G401 (cell line): Measurements from ENCODE around the gene MASP1. TPM values are rescaled to one million over a fixed set of nuclear protein-coding genes. Genes with fewer than 3 reads are reported as not detected.
A peak's percentile ranks its signal among the peaks of the same experiment; 100 is the strongest.

Source experiments
- DNase-seq: peaks from one replicate; pipeline ENCODE4 v3.0.0-alpha.2; 2015; ENCODE audit warnings: low spot score
- in situ Hi-C: cut with HindIII; loops from 2 replicates; pipeline ENCODE4 v1.10.0; 2016; ENCODE audit warnings: low sequenced_read_pairs, mixed read lengths
- total RNA-seq: library from RNA; depleted of rRNA; stranded (reverse); fragments of >200 nt; shearing (Covaris generic); gene quantifications from 2 replicates; pipeline ENCODE4 v1.2.3, GENCODE V29; 2014; rRNA removed

MASP1 gene
- not detected in 2 replicates for total RNA-seq

- in situ Hi-C loops = no loop called here
- peak; percentile 8 for DNase-seq
These were observed at the start of gene MASP1 for GRCh38 chr3:187291512-187292132. MASP1 (minus strand) TSS chr3:187291737; CDS start chr3:187291632, 105 bp downstream.

GRCh38 chr3:187340578-187340977 lies 49.0 kb upstream of the MASP1 start:
- in situ Hi-C loops = loop anchor here (25.0 kb wide), 1 partner anchor 347 kb away; no protein-coding TSS in a partner anchor
- no peak for DNase-seq

- in situ Hi-C loops = loop anchor here (25.0 kb wide), 1 partner anchor 351 kb away; no protein-coding TSS in a partner anchor
- DNase-seq = no peak
These were observed 44.8 kb upstream of the MASP1 start for GRCh38 chr3:187336322-187336721.

DNA sequence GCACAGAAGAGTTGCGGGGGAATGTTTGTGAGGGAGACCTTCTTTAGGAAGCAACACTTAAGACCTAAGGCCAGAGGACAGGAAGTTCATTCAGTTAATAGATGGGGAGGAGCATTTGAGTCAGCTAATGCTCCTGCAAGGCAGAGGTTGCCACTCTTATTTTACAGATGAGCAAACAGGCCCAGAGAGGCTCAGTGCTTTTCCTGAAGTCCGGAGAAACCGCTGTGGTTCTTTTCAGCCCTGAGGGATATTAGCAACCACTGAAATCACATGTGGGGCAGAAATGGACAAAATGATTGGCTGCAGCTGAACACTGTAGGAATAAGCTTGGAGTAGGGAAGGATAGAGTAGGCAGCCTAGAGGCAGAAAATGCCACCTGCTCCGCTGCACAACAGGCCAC lies 43.4 kb upstream of the MASP1 start:
- in situ Hi-C loops = loop anchor here (25.0 kb wide), 1 partner anchor 352 kb away; no protein-coding TSS in a partner anchor
- DNase-seq = no peak

GRCh38 chr3:187328691-187329090 lies 37.2 kb upstream of the MASP1 start:
- DNase-seq = no peak
- in situ Hi-C loops = loop anchor here (25.0 kb wide), 1 partner anchor 359 kb away; no protein-coding TSS in a partner anchor

DNA sequence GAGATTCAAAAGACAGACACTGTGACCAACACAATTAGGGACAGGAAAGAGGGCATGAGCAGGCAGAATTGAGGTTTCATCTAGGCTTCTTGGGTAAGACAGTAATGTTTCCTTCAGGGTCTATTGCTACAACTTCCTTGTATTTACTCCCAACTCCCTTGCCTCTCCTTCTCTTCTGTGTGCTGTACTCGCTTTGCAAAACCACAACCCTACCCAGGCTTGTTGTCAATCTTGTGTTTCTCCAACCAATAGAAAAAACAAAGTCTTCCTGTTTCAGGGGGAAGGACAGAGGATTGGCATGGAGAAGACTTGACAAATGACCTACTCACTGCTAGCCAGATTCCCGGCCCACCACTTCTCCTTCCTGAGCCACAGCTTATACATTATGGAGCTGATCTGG lies 36.3 kb upstream of the MASP1 start:
- no peak for DNase-seq
- in situ Hi-C loops = loop anchor here (25.0 kb wide), 1 partner anchor 359 kb away; no protein-coding TSS in a partner anchor

DNA sequence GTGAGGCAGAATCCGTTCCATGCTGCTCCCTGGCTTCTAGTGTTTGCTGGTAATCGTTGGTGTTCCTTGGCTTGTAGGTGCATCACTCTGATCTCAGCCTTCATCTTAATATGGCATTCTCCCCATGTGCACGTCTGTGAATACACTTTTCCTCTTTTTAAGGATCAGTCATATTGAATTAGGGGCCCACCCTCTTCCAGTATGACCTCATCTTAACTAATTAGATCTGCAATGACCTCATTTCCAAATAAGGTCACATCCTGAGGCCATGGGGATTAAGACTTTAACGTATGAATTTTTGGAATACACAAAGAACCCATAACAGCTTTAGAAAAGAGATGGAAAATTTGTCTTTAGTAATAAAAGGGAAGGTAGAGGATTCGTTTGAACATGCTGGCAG lies 34.1 kb upstream of the MASP1 start:
- no peak for DNase-seq
- in situ Hi-C loops = loop anchor here (25.0 kb wide), 1 partner anchor 362 kb away; no protein-coding TSS in a partner anchor

GRCh38 chr3:187323091-187323490 lies 31.6 kb upstream of the MASP1 start:
- no peak for DNase-seq
- in situ Hi-C loops = no loop called here

- in situ Hi-C loops = no loop called here
- no peak for DNase-seq
These were observed 30.8 kb upstream of the MASP1 start for GRCh38 chr3:187322291-187322690.

DNA sequence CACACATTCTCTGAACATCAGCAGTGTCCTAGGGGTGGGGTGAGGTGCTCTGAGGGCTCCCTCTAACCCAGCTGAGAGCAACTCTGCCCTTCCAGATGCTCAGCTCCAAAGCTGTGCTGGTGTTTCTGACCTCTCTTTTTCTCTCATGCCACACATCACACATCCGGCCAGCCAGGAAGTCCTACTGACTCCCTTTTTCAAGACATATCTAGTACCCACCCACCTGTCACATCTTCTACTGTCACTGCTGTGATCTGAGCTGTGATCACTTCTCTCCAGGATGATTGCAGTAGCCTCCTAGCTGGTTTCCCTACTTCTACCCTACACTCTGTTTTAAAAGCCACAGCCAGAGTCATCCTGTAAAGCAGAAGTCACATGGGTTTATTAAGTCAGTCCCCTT lies 30.2 kb upstream of the MASP1 start:
- DNase-seq = no peak
- in situ Hi-C loops = no loop called here

DNA sequence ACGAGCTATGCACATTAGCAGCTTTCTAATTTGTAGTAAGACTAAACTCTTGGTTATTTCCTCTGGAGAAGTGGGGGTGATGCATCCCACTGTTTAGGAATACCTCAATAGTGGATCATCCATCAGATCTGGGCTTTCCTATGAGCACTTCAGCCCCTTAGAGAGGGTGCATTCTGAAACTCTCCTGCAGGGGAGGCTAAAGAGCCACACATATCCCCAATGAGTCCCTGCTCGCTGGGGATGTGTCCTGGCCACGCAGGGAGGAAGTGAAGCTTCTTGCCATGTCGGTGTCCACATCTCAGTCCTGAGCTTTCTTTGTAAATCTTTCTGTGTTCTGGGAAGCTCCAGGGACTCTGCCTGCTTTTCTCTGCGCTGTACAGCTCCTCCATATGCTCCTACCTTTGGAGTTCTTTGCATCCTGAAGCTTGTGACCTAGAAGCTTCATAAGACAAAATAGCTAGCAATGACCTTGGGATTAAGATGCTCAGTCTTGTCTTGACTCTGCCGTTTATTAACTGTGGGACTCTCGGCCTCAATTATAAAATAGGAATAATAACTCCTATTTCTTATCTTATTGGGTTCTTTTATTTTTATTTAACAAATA lies 28.3 kb upstream of the MASP1 start:
- peak; percentile 51 for DNase-seq
- in situ Hi-C loops = no loop called here

- in situ Hi-C loops = no loop called here
- peak; percentile 57 for DNase-seq
These were observed 27.5 kb upstream of the MASP1 start for GRCh38 chr3:187318819-187319616.

GRCh38 chr3:187315872-187316271 lies 24.3 kb upstream of the MASP1 start:
- in situ Hi-C loops = no loop called here
- no peak for DNase-seq

DNA sequence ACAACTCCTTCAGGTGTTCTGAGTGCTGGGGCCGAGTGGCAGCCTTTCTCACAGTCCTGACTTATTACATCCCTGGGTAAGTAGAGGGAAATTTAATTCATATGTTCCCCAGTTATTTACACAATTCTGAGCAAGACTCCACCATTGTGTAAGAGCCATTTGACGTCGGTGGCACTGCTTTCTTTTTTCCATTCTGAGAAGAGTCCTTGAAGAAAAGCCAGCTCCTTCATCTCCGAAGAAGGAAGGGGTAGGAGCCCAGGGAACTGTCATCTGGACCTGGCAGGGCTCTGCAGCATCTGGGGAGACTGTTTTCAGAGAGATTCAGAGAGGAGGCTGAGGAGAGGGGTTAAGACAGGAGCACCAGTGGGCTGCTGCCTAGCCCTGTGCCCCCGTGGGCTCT lies 22.6 kb upstream of the MASP1 start:
- in situ Hi-C loops = no loop called here
- no peak for DNase-seq

GRCh38 chr3:187310954-187311470 lies 19.5 kb upstream of the MASP1 start:
- no peak for DNase-seq
- in situ Hi-C loops = no loop called here

DNA sequence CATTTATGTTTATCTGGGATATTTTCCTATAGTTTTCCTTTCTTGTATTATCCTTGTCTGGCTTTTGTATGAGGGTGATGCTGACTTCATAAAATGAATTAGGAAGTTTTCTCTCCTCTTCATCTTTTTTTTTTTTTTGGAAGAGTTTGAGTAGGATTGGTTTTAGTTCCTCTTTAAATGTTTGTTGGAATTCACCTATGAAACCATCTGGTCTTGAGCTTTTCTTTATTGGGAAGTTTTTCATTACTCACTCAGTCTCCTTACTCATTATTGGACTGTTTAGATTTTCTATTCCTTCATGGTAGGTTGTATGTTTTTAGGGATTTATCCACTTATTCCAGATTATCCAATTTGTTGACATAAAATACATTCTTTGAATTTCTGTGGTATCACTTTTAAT lies 18.7 kb upstream of the MASP1 start:
- DNase-seq = no peak
- in situ Hi-C loops = no loop called here

GRCh38 chr3:187305881-187306280 lies 14.3 kb upstream of the MASP1 start:
- DNase-seq = no peak
- in situ Hi-C loops = no loop called here

DNA sequence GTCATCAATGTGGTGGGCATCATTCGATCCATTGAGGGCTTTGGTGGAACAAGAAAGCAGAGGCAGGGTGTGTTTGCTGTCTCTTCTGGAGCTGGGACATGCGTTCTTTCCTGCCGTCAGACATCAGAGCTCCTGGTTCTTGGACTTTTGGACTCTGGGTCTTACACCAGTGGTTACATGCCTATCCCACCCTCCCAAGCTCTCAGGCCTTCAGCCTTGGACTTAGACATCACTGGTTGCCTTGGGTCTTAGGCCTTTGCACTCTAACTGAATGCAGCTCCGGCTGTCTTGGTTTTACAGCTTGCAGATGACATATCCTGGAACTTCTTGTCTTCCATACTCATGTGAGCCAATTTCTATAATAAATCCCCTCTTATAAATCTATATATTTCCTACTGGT lies 8.1 kb upstream of the MASP1 start:
- in situ Hi-C loops = no loop called here
- DNase-seq = no peak

DNA sequence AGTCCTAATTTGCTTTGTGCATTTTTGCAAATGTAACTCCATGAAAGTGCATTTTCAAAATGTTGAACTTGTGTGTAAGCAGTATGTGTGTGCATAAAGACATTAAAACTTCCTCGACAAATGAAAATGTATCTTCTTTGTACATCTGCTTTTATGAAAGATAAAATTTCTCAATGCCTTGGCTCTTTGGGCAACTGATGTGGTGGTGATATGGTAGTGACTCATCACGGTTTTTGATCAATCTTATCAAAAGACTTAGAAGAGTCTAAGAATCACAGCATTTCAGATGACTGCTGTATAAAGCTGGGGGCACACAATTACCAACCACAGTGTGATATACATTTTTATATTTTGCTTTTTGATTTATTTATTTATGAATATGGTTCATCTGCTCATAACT lies 5.4 kb upstream of the MASP1 start:
- DNase-seq = no peak

DNA sequence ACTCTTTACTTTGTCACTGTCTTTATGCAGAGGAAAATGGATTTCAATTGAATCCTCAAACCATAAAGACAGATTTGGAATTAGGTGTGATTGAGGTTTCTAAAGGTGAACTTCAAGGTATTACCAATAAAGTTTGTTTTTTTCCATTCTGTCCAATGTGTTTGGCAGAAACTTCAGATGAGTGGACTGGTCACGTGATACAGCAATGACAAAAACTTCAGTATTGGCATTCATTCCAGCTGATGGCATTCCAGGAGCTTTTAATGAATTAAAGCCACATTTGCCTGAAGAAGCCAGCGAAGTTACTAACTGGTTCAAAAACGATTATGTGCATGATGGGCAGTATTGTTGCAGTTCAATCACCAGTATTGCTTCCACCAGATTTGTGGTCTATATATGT lies 4.5 kb upstream of the MASP1 start:
- in situ Hi-C loops = no loop called here
- no peak for DNase-seq

More for the DNA sequence above, 5.4 kb upstream of the MASP1 start:
- in situ Hi-C loops = no loop called here
